Measurements from ENCODE around the gene TAS2R9.

The TAS2R9 gene, protein sequence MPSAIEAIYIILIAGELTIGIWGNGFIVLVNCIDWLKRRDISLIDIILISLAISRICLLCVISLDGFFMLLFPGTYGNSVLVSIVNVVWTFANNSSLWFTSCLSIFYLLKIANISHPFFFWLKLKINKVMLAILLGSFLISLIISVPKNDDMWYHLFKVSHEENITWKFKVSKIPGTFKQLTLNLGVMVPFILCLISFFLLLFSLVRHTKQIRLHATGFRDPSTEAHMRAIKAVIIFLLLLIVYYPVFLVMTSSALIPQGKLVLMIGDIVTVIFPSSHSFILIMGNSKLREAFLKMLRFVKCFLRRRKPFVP

DNA sequence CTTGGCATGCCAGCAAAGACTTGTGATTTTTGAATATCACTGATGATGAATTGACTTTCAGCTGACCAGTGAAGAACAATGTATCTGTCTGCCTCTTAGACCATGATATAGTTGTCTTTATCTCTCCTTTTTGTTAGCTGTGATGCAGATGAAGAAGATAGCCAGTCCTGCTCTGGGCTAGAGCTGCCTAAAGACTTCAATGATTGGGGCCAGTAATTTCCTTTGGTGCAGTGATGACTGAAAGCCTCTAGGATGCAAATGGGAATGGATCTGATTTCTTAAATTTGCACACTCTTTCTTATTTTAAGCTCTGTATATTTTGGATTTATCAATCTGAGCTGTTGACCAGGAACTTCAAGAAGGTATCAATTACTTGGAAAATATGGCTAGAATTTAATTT is at the start of gene TAS2R9:
Gene TAS2R9, minus strand, starts transcription at position 101 of the 400 bp plus-strand sequence. Its CDS starts 93 bp downstream, at position 8.
- TF ChIP-seq, protein P1, sequence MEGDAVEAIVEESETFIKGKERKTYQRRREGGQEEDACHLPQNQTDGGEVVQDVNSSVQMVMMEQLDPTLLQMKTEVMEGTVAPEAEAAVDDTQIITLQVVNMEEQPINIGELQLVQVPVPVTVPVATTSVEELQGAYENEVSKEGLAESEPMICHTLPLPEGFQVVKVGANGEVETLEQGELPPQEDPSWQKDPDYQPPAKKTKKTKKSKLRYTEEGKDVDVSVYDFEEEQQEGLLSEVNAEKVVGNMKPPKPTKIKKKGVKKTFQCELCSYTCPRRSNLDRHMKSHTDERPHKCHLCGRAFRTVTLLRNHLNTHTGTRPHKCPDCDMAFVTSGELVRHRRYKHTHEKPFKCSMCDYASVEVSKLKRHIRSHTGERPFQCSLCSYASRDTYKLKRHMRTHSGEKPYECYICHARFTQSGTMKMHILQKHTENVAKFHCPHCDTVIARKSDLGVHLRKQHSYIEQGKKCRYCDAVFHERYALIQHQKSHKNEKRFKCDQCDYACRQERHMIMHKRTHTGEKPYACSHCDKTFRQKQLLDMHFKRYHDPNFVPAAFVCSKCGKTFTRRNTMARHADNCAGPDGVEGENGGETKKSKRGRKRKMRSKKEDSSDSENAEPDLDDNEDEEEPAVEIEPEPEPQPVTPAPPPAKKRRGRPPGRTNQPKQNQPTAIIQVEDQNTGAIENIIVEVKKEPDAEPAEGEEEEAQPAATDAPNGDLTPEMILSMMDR (conservative IDR thresholded peaks at IDR 0.05; ENCODE audit: low read depth, low read length): no peak
- DNase-seq (ENCODE audit: low read depth): no peak
- no peak within 1 kb of the TSS for H3K4me3 ChIP-seq (ENCODE audit: low read depth, low read length)

DNA sequence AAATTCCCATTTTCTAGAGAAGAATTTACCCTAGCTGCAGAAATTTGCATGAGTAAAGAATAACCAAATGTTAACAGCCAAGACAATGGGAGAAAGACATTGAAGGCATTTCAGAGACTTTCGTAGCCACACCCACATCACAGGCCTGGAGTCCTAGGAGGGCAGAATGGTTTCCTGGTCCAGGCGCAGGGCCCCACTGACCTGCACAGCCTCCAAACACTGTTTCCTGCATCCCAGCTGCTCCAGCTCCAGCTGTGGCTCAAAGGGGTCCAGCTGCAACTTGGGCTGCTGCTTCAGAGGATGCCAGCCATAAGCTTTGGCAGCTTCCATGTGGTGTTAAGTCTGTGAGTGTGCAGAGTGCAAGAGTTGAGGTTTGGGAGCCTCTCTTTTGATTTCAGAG is 45.8 kb upstream of the TAS2R9 start:
- TF ChIP-seq, protein P1 (conservative IDR thresholded peaks at IDR 0.05; ENCODE audit: low read depth, low read length): no peak
- DNase-seq (ENCODE audit: low read depth): no peak
- no peak overlapping the region for H3K4me3 ChIP-seq (ENCODE audit: low read depth, low read length)

DNA sequence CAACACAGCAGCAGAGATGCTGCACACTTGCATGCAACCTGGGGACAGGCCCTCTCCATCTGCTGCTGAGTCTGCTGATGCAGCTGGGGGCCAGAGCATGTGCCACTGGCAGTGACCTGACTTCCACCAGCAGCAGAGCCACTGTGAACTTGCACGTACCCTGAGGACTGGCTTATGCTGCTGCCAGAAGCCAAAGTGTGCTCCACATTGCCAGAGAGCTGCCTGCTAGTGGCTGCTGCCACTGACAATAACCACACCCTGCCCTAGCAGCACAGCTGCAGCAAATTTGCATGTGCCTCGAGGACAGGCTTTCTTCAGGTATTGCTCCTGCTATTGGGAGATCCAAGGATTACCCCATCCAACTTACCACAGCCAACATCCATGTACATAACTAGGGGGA is 43.8 kb upstream of the TAS2R9 start:
- no peak overlapping the region for H3K4me3 ChIP-seq (ENCODE audit: low read depth, low read length)
- no peak for DNase-seq (ENCODE audit: low read depth)
- TF ChIP-seq, protein P1 (conservative IDR thresholded peaks at IDR 0.05; ENCODE audit: low read depth, low read length): no peak

DNA sequence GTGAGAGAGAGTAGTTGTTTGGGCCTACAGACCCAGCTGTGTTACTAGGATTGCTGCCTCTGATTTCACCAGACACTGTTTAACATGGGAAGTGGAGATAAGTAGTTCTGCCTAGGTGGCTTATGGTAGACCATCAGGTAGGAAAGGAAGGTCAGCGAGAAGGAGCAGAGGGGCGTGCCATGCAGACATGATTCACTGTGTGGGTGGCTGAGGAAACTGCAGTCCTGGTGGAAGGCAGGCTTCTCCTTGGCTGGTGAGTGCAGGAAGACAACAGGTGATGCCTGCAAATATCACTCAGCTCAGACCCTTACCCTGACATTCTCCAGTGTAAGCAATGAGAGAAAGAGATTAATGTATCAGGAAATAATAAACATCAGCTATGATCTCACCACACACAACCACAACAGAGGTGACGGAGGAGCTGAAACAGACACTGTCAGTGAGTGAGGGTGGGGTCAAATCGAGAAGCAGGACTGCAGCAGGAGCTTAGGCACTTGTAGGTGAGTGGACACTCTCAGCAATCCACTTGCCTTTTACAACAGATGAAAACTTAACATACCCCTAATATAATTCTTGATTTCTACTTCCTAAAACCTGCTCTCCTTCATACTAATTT is 41.4 kb upstream of the TAS2R9 start:
- TF ChIP-seq, protein P1 (conservative IDR thresholded peaks at IDR 0.05; ENCODE audit: low read depth, low read length): no peak
- no peak for DNase-seq (ENCODE audit: low read depth)
- H3K4me3 ChIP-seq (ENCODE audit: low read depth, low read length): no peak overlapping the region

DNA sequence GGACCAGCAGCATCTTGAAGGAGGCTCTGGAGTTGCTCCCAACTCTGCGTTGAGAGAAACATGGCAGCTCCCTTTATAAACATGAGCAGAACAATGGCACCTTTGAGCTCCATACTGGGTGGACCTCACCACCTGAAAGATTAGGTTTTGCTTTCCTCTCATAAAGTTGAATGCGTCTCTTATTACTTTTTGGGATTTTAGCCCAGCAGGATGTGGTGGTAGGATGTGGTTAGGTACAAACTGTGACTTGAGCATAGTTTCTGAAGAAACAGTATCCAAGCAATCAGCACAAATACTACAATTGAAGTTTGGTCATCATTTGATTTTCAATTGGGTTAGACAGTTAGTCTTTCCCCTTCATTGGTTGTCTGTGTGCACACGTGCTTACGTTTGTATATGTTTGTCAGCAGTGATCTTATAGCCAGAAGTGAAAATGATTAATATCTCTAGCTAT is 39.5 kb upstream of the TAS2R9 start, which contains the start of gene PRR4:
Gene PRR4, minus strand, starts transcription at position 51 of the 454 bp plus-strand sequence. Its CDS starts 38 bp downstream, at position 13.
- no peak within 1 kb of the TSS for H3K4me3 ChIP-seq (ENCODE audit: low read depth, low read length)
- peak; percentile 7 for DNase-seq (ENCODE audit: low read depth)
- TF ChIP-seq, protein P1 (conservative IDR thresholded peaks at IDR 0.05; ENCODE audit: low read depth, low read length): no peak

DNA sequence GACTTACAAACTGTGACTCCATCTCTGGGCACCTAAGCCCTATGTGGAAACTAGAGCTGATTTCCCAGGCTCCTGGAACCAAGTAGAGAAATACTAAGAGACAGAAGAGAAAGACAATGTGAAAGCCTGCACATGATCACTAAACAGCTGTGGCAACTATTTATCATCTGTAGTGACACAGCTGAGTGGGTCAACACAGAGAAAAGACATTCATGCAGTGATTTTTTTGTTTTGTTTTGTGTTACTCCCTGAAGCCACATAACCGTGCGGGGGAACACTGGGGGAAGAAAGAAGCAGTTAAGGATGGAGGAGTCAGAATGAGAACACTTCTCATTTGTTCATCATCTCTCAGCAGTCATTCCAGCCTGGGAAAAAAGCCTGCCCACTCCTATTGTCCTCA is 37.8 kb upstream of the TAS2R9 start:
- TF ChIP-seq, protein P1 (conservative IDR thresholded peaks at IDR 0.05; ENCODE audit: low read depth, low read length): no peak
- H3K4me3 ChIP-seq (ENCODE audit: low read depth, low read length): no peak overlapping the region
- DNase-seq (ENCODE audit: low read depth): no peak

All from choroid plexus epithelial cell (primary cell).